ENCODE measurements around the gene HIVEP1.
A peak's percentile ranks its signal among the peaks of the same experiment; 100 is the strongest.

HIVEP1 gene

DNA sequence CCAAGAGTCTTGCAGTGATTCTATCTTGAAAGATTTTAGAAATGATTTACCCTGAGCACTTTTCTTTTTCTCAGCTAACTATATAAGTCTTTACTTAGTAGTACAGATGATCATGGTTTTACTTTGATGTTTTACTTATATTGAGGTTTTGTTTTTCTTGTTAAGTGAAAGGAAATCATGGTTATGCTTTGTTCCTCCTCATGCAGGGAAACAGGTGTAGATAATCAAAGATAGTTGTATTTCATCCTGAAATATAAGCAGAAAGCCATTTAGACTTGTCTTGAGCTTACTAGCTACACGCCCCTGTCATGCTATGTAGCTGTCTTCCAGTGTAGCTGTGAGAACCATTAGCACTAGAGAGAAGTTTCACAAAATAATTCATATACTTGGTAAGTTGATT, 113.9 kb downstream of the HIVEP1 start:
- DNase-seq: no peak

DNA sequence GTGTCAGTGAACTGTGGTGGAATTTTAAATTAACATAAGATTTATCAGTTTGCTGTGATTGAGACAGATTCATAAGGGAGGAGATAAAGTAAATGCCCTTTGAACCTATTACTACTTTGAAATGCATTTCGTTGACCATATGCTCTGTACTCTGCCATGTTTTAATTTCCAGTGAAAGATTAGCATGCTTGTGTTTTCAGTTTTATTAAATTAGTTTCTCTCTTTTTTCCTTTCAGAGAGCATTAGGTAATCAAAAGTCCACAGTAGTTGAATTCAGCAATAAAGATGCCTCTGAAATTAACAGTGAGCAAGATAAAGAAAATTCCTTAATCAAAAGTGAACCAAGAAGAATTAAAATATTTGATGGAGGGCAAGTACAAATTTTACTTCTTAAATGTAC, 117.4 kb downstream of the HIVEP1 start:
- no peak for DNase-seq

DNA sequence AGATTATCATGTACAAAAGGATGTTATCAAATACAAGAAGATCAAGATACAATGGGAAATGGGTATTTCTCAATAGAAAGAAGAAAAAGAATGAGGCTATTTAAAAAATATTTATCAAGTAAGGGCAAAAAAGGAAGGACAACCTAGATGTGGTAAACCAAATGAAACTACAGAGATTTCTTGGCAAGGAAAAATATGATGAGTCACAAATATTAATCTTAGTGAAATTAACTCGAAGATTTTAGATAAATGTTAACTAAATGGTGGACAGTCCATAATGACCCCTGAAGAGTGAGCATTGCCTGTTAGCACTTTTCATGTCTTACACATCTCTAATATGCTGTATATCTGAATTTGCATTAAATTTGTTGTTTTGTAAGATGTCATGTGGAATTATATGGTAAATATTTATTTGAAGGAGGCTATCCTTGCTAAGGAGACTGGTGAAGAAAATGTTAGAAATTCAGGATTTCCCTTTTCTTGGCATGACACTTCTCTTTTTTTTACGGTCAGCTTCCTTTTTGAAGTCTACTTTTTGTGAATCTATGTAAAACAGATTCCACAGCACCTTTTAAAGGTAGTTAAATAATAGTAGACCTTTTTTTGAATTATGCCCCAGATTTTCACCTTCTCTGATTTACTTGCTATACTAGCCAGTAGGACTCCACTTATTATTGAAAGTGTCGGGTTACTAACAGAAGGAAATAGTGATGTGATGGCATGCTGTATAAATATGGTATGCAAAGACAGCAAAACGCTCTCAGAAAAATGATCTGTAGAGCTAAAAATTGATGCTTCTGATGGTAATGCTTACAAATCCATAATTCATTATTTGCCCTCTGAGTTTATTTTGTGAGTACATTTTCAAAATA, 120.5 kb downstream of the HIVEP1 start:
- no peak for DNase-seq

GRCh38 chr6:12134581-12134980, 122.5 kb downstream of the HIVEP1 start:
- DNase-seq: no peak

DNA sequence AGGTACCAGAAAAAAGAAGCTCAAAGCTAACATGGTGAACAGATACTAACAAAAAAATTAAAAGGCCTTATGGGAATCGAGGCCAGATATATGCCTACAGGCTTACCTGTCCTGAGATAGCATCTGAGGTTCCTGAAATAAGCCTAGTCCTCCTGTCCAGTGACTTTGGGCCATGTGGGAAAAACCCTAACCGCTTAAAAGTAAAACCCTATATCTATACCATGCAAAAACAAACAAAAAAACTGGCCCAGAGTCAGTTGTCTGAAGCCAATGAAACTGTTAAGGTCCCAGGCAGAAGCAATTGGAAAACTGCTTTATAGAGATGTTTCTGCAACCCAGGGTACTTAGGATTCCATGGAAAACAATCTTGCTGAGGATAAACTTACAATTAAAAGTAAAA, 122.9 kb downstream of the HIVEP1 start:
- DNase-seq: no peak

GRCh38 chr6:12136905-12137304, 124.8 kb downstream of the HIVEP1 start:
- peak; percentile 6 for DNase-seq

GRCh38 chr6:12137480-12137879, 125.4 kb downstream of the HIVEP1 start:
- DNase-seq: peak; percentile 10

GRCh38 chr6:12138381-12138780, 126.3 kb downstream of the HIVEP1 start:
- no peak for DNase-seq

GRCh38 chr6:12138936-12139335, 126.8 kb downstream of the HIVEP1 start:
- DNase-seq: no peak

DNA sequence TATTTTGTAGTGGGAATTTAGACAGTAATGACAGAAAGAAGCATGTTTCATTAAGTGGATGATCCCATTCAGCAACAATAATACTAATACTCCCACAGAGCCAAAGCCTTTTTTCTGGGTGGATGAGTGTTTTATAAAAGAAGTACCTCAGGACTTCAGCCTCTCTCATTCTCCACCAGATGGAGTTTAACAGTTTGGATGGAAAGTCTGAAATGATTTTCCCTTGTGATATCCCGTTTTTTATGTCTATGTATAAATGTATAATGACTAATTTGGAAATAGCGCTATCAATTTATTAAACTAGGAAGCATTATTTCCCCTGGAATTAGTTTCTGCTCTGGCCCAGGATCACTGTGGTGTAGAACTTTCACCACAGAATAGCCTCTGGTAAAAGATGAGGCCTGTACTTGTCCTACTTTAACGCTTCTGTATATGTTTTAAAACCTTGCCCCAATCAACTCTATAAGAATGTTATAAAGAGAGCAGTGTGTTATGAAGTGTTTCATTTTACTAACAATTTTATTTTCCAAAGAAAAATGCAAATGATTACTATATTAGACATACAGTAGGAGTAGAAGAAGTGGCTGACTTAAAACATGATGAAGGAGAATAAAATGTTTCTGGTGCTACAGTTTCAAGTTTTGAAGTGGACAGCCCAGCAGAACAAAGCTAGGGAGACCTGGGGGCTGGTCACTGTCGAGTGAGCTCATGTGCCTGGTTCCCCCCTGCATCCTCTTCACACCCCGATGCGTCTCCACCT, 135.6 kb downstream of the HIVEP1 start:
- no peak for DNase-seq

- peak; percentile 44 for DNase-seq
Observed at GRCh38 chr6:12148317-12148801, 136.2 kb downstream of the HIVEP1 start.

DNA sequence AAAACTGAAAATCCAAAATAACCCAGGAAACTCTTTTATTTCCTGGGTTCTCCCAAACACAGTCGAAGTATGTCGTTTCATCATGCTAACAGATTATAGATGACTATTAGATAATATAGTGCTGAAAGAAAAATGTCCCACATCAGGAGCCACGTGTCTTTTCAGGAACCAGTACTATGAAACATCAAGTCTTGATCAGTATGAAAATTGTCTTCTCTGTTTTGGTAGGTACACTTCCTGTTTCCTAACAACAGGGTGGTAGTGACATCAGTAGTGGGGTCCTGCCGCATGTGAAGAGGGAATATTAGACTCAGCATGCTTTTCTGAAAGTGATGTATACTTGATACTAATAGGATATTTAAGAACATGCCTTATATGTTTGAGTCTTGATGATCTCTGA, 136.7 kb downstream of the HIVEP1 start:
- no peak for DNase-seq

DNA sequence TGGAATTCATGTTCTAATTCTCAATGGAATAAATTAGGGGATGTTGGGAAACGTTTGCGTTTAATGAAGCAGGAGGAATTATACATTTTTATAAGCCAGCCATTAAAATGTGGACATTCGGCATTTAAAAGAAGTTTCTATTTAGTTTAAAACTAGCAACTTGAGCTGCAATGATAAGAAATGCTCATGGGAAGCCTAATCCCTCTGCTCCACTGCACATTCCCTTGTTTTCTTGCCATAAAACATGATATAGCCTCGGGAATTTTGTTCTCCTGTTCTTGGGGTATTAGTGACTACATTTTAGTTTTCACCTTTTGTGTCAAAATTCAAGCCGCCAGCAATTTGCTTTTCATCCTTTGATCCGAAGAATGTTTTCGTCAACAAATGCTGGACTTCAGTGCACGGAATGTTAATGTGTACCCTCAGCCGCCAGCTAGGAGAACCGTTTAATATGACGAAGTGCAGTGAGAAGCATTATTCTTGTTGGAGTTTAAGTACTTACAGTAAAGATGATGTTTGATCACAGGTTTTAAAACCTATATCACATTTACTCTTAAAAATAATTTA, 137.9 kb downstream of the HIVEP1 start:
- DNase-seq: no peak

DNA sequence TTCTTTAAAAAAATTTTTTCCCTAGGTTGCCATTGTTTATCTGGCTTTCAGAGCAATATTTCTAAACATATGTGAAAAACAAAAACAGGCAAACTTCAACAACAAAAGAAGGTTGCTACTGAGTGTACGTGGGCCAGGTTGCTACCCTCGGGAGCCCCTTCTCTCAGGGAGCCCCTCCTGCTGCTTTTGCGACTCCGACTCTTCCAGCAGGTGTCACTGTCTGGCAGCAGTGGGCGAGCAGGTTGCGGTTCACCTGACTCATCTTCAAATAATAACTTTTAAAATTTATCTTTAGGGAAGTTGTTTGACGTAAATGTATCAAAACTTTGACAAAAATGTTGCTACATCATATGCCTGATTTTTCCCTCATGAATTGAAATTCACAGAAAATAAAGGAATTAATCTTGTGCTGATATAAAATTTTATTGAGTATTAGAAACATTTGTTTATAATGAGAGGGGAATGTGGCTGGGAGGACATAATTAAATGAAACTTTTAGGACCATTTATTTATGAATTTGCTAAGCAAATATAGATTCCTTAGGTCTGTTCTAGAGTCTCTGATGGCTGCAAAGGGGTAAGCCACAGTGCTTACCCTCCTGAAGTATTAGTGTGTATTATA, 138.8 kb downstream of the HIVEP1 start:
- DNase-seq: peak; percentile 35

- no peak for DNase-seq
Observed at GRCh38 chr6:12151433-12151820, 139.3 kb downstream of the HIVEP1 start.

GRCh38 chr6:12152023-12152970, 140.2 kb downstream of the HIVEP1 start:
- no peak for DNase-seq

- DNase-seq: peak; percentile 51
Observed at GRCh38 chr6:12155769-12156168, 143.7 kb downstream of the HIVEP1 start.

GRCh38 chr6:12158686-12159415, 146.7 kb downstream of the HIVEP1 start:
- DNase-seq: no peak

- DNase-seq: no peak
Observed at GRCh38 chr6:12160326-12160725, 148.2 kb downstream of the HIVEP1 start.

GRCh38 chr6:12162213-12162612, 150.1 kb downstream of the HIVEP1 start:
- no peak for DNase-seq

DNA sequence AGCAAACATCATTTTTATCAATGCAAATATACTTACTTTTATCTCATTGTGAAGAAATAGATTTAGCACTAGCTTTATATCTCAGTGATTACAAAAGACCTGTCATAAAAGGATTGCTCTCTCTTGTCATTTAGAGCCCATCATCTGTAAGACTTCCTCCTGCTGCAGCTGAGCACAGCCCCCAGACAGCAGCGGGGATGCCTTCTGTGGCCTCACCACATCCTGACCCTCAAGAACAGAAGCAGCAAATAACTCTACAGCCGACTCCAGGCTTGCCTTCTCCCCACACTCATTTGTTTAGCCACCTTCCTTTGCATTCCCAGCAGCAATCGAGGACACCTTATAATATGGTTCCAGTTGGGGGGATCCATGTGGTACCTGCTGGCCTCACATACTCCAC, 151.0 kb downstream of the HIVEP1 start:
- DNase-seq: no peak

All from kidney glomerular epithelial cell (primary cell).